Fibroblast of lung (primary cell): Measurements from ENCODE around the gene USP33.

ENCODE experiments used
- EZH2 ChIP-seq: IDR thresholded peaks from 2 replicates; pipeline ENCODE4 v1.5.1; 2012; ENCODE audit warnings: low read length, control low read depth, mild to moderate bottlenecking; ENCODE audit errors: missing control alignments
- TF ChIP-seq, protein P1 (sequence below), 2 donors: IDR thresholded peaks in 1 of 2; conservative IDR thresholded peaks in 1 of 2; 1 replicate in 1 of 2; 2 replicates in 1 of 2; pipeline ENCODE4 v1.5.1; 2011 to 2012; ENCODE audit warnings: low read length in 2 of 2, control low read depth in 1 of 2, inconsistent platforms in 1 of 2, low read depth in 1 of 2, mild to moderate bottlenecking in 1 of 2

DNA sequence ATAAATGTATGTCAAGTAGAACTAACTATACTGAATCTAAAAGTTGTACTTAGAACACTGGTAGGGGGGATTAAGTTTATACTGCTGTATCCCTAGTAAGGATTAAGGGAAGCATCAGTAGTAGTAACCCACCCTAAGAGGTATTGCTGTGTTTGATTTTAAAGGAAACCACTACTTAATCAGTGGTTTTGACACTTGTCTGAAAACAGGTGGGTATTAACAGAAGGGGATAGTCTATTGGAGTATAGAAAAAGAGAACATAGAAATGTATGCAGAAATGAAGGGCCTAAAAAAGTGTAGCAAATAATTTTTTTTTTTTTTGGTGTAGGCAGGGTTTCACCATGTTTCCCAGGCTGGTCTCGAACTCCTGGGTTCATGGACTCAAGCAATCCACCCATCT is 22.0 kb upstream of the USP33 start:
- TF ChIP-seq, protein P1, sequence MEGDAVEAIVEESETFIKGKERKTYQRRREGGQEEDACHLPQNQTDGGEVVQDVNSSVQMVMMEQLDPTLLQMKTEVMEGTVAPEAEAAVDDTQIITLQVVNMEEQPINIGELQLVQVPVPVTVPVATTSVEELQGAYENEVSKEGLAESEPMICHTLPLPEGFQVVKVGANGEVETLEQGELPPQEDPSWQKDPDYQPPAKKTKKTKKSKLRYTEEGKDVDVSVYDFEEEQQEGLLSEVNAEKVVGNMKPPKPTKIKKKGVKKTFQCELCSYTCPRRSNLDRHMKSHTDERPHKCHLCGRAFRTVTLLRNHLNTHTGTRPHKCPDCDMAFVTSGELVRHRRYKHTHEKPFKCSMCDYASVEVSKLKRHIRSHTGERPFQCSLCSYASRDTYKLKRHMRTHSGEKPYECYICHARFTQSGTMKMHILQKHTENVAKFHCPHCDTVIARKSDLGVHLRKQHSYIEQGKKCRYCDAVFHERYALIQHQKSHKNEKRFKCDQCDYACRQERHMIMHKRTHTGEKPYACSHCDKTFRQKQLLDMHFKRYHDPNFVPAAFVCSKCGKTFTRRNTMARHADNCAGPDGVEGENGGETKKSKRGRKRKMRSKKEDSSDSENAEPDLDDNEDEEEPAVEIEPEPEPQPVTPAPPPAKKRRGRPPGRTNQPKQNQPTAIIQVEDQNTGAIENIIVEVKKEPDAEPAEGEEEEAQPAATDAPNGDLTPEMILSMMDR (conservative IDR thresholded peaks at IDR 0.05 in 1 of 2, IDR thresholded peaks at IDR 0.05 in 1 of 2; ENCODE audit: low read depth in 1 of 2, low read length in 2 of 2) = no peak
- no peak for TF ChIP-seq EZH2
